Activated B cell treated with CpG ODN at 0.5 μM for 24 hours (primary cell): ENCODE results near the gene BPIFB1. TPM values are rescaled to one million over a fixed set of nuclear protein-coding genes. Genes with fewer than 3 reads are reported as not detected.

Source experiments
- ATAC-seq: fragments of 200-7000 bp; cut with Tn5 transposase; one replicate; pipeline ENCODE4 v1.10.0; 2021; ENCODE audit warnings: low read depth, mild to moderate bottlenecking, moderate library complexity
- CTCF ChIA-PET: fragments of 350-600 bp; sonication (Branson Sonifier 250); formaldehyde crosslinking; loops from one replicate; lab custom pipeline; 2021; ENCODE audit warnings: antibody characterized with exemption; lab: Charles Lee
- POLR2A ChIA-PET: fragments of 350-600 bp; sonication (Branson Sonifier 250); formaldehyde crosslinking; loops from one replicate; lab custom pipeline; 2021; ENCODE audit warnings: antibody characterized with exemption; lab: Charles Lee
- DNase-seq: peaks from one replicate; pipeline ENCODE4 v3.0.0; 2022
- H3K27ac Mint-ChIP-seq: one replicate; pipeline ENCODE4 v1.8.0; 2020; ENCODE audit warnings: mixed read lengths
- H3K27me3 Mint-ChIP-seq: one replicate; pipeline ENCODE4 v1.8.0; 2021; ENCODE audit warnings: mixed read lengths
- H3K36me3 Mint-ChIP-seq: one replicate; pipeline ENCODE4 v1.8.0; 2021; ENCODE audit warnings: low read depth, mixed read lengths
- H3K4me1 Mint-ChIP-seq: one replicate; pipeline ENCODE4 v1.8.0; 2021; ENCODE audit warnings: mixed read lengths
- H3K4me3 Mint-ChIP-seq: one replicate; pipeline ENCODE4 v1.8.0; 2020; ENCODE audit warnings: mild to moderate bottlenecking, mixed read lengths
- H3K9me3 Mint-ChIP-seq: one replicate; pipeline ENCODE4 v1.8.0; 2020; ENCODE audit warnings: mixed read lengths
- intact Hi-C: fragments of 100-400 bp; cut with micrococcal nuclease; formaldehyde crosslinking; loops from one replicate; pipeline ENCODE4 v1.15.1; 2024
- total RNA-seq: library from RNA; stranded (reverse); gene quantifications from 2 replicates; pipeline ENCODE4 v1.2.3, GENCODE V29; 2022
- TF ChIP-seq, protein P1 (sequence below): fragments of 200-600 bp; IDR thresholded peaks from one replicate; pipeline ENCODE4 v1.8.0; 2022; ENCODE audit warnings: antibody characterized with exemption, mild to moderate bottlenecking

BPIFB1 gene
- total RNA-seq, 1 donor from 2014 or later: not detected

DNA sequence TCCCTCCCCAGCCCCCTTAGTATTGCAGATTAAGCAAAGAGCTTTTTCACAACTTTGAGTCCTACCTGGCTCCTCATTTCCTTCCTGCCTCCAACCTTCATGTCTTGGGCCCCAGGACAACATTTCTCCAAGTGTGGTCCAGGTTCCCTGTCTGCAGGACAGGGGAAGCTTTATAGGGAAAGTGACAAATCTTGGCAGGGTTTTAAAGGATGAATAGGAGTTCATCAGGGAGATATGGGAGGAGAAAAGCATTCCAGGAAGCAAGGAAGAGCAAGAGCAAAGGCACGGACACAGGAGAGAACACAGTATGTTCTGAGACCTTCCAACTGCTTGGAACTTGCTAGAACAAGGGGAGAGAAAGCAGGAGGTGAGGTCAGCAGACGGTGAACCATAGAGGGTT, 1.9 kb downstream of the BPIFB1 start:
- ATAC-seq (no peak), DNase-seq (no peak)
- POLR2A ChIA-PET: no interaction called here
- Mint-ChIP-seq H3K4me1 (no peaks in the 10 kb centered on the region), H3K4me3 (no peak overlapping the region), H3K27me3 (peaks cover 23% of the 10 kb centered on the region), H3K9me3 (no peaks in the 10 kb centered on the region), H3K36me3 (no peaks in the 10 kb centered on the region), H3K27ac (no peak overlapping the region)
- TF ChIP-seq, protein P1, sequence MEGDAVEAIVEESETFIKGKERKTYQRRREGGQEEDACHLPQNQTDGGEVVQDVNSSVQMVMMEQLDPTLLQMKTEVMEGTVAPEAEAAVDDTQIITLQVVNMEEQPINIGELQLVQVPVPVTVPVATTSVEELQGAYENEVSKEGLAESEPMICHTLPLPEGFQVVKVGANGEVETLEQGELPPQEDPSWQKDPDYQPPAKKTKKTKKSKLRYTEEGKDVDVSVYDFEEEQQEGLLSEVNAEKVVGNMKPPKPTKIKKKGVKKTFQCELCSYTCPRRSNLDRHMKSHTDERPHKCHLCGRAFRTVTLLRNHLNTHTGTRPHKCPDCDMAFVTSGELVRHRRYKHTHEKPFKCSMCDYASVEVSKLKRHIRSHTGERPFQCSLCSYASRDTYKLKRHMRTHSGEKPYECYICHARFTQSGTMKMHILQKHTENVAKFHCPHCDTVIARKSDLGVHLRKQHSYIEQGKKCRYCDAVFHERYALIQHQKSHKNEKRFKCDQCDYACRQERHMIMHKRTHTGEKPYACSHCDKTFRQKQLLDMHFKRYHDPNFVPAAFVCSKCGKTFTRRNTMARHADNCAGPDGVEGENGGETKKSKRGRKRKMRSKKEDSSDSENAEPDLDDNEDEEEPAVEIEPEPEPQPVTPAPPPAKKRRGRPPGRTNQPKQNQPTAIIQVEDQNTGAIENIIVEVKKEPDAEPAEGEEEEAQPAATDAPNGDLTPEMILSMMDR: no peak
- CTCF ChIA-PET: interaction anchor here (1.3 kb wide), 1 partner anchor 15 kb away, joined by 3 read pairs; no protein-coding TSS in a partner anchor
- intact Hi-C loops: no loop called here

GRCh38 chr20:33285861-33286495, 3.0 kb downstream of the BPIFB1 start:
- peaks cover 21% of the 10 kb centered on the region for H3K27me3 Mint-ChIP-seq
- no peak for ATAC-seq
- CTCF ChIA-PET: no interaction called here
- H3K4me3 Mint-ChIP-seq: no peak overlapping the region
- H3K27ac Mint-ChIP-seq: no peak overlapping the region
- no peaks in the 10 kb centered on the region for H3K4me1 Mint-ChIP-seq
- H3K9me3 Mint-ChIP-seq: no peaks in the 10 kb centered on the region
- no peaks in the 10 kb centered on the region for H3K36me3 Mint-ChIP-seq
- intact Hi-C loops: no loop called here
- no peak for DNase-seq
- POLR2A ChIA-PET: no interaction called here
- TF ChIP-seq, protein P1: no peak

- no peaks in the 10 kb centered on the region for H3K36me3 Mint-ChIP-seq
- ChIA-PET CTCF (no interaction called here), POLR2A (no interaction called here)
- H3K4me3 Mint-ChIP-seq: no peak overlapping the region
- H3K27ac Mint-ChIP-seq: no peak overlapping the region
- ATAC-seq (no peak), DNase-seq (no peak)
- TF ChIP-seq, protein P1: no peak
- H3K9me3 Mint-ChIP-seq: no peaks in the 10 kb centered on the region
- intact Hi-C loops: no loop called here
- no peaks in the 10 kb centered on the region for H3K4me1 Mint-ChIP-seq
- H3K27me3 Mint-ChIP-seq: peaks cover 22% of the 10 kb centered on the region
Measured at GRCh38 chr20:33287884-33288283, 4.9 kb downstream of the BPIFB1 start.

DNA sequence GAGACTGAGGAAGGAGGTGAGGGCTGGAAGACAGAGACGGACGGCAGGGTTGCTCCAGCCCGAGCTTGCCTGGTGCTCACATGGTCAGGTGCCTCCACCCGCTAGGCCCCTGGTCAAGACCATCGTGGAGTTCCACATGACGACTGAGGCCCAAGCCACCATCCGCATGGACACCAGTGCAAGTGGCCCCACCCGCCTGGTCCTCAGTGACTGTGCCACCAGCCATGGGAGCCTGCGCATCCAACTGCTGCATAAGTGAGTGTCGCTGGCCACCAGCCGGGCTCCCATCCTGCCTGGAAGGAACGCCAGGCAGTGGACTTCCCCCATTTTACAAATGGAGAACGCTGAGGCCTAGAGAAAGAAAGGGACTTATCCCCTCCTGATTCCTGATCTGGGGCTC, 7.8 kb downstream of the BPIFB1 start:
- Mint-ChIP-seq H3K27ac (no peak overlapping the region), H3K36me3 (no peaks in the 10 kb centered on the region), H3K9me3 (no peaks in the 10 kb centered on the region), H3K27me3 (peaks cover 12% of the 10 kb centered on the region), H3K4me1 (no peaks in the 10 kb centered on the region), H3K4me3 (no peak overlapping the region)
- POLR2A ChIA-PET: no interaction called here
- ATAC-seq: no peak
- no peak for DNase-seq
- TF ChIP-seq, protein P1: no peak
- CTCF ChIA-PET: interaction anchor here (2.4 kb wide), 1 partner anchor 389 kb away, joined by 7 read pairs; no protein-coding TSS in a partner anchor
- intact Hi-C loops: loop anchor here (10.0 kb wide), 2 partner anchors 154 to 616 kb away; partner anchors contain the start of genes C20orf203 and SNTA1

- ChIA-PET POLR2A (no interaction called here), CTCF (interaction anchor here (1.2 to 1.8 kb wide), 3 partner anchors 388 to 501 kb away, joined by 3 to 9 read pairs (median 4); no protein-coding TSS in a partner anchor)
Measured at GRCh38 chr20:33291416-33291815, 8.4 kb downstream of the BPIFB1 start.

More at GRCh38 chr20:33291416-33291815, 8.4 kb downstream of the BPIFB1 start:
- Mint-ChIP-seq H3K36me3 (no peaks in the 10 kb centered on the region), H3K27ac (no peak overlapping the region), H3K4me3 (no peak overlapping the region), H3K9me3 (no peaks in the 10 kb centered on the region), H3K4me1 (no peaks in the 10 kb centered on the region), H3K27me3 (peaks cover 9% of the 10 kb centered on the region)
- ATAC-seq (no peak), DNase-seq (no peak)
- TF ChIP-seq, protein P1: no peak
- intact Hi-C loops: loop anchor here (10.0 kb wide), 2 partner anchors 153 to 617 kb away; partner anchors contain the start of genes C20orf203 and SNTA1
